BE2C (cell line): ENCODE data around the gene EIF5.

Experiments used
- DNase-seq: peaks from one replicate; pipeline ENCODE4 v3.0.0-alpha.2; 2020
- H3K27me3 ChIP-seq: fragments of 250-450 bp; sonication (Bioruptor Pico); 2 replicates; pipeline ENCODE4 v1.5.1; 2020; ENCODE audit warnings: mild to moderate bottlenecking
- H3K36me3 ChIP-seq: fragments of 250-450 bp; sonication (Bioruptor Pico); 2 replicates; pipeline ENCODE4 v1.5.1; 2020; ENCODE audit warnings: mild to moderate bottlenecking
- H3K4me1 ChIP-seq: fragments of 250-450 bp; sonication (Bioruptor Pico); 2 replicates; pipeline ENCODE4 v1.5.1; 2020
- H3K4me3 ChIP-seq: 2 replicates; pipeline ENCODE4 v1.5.1; 2011; ENCODE audit warnings: low read depth, low read length
- H3K9me3 ChIP-seq: fragments of 250-450 bp; sonication (Bioruptor Pico); 2 replicates; pipeline ENCODE4 v1.5.1; 2020
- CTCF ChIP-seq: IDR thresholded peaks from 2 replicates; pipeline ENCODE4 v1.5.1; 2012; ENCODE audit warnings: mild to moderate bottlenecking, low read depth, low read length

EIF5 gene

GRCh38 chr14:103337794-103338193 lies 3.8 kb downstream of the EIF5 start:
- Histone ChIP-seq H3K4me1 (no peaks in the 10 kb centered on the region), H3K9me3 (no peaks in the 10 kb centered on the region), H3K27me3 (no peaks in the 10 kb centered on the region), H3K4me3 (no peak overlapping the region), H3K36me3 (peaks cover 83% of the 10 kb centered on the region)
- TF ChIP-seq CTCF = no peak
- DNase-seq = no peak

DNA sequence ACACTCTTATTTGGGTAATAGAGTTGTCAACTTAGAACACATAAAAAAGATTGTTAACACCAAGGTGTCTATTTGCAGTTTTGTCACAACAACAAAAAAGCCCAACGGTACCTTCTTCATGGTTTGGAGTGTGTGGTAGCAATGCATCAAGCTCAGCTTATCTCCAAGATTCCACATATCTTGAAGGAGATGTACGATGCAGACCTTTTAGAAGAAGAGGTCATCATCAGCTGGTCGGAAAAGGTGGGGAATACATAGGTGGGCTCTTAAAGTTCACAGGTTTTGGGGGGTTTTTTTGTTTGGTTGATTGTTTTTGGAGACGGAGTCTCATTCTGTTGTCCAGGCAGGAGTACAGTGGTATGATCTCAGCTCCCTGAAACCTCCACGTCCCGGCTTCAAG lies 5.5 kb downstream of the EIF5 start:
- TF ChIP-seq CTCF = no peak
- no peak for DNase-seq
- Histone ChIP-seq H3K36me3 (peaks cover 99% of the 10 kb centered on the region), H3K9me3 (no peaks in the 10 kb centered on the region), H3K27me3 (no peaks in the 10 kb centered on the region), H3K4me3 (no peak overlapping the region), H3K4me1 (no peaks in the 10 kb centered on the region)

GRCh38 chr14:103340480-103341212 lies 6.6 kb downstream of the EIF5 start:
- no peak overlapping the region for H3K4me3 ChIP-seq
- no peaks in the 10 kb centered on the region for H3K9me3 ChIP-seq
- no peak for DNase-seq
- no peaks in the 10 kb centered on the region for H3K4me1 ChIP-seq
- TF ChIP-seq CTCF = no peak
- peaks cover 96% of the 10 kb centered on the region for H3K36me3 ChIP-seq
- no peaks in the 10 kb centered on the region for H3K27me3 ChIP-seq

DNA sequence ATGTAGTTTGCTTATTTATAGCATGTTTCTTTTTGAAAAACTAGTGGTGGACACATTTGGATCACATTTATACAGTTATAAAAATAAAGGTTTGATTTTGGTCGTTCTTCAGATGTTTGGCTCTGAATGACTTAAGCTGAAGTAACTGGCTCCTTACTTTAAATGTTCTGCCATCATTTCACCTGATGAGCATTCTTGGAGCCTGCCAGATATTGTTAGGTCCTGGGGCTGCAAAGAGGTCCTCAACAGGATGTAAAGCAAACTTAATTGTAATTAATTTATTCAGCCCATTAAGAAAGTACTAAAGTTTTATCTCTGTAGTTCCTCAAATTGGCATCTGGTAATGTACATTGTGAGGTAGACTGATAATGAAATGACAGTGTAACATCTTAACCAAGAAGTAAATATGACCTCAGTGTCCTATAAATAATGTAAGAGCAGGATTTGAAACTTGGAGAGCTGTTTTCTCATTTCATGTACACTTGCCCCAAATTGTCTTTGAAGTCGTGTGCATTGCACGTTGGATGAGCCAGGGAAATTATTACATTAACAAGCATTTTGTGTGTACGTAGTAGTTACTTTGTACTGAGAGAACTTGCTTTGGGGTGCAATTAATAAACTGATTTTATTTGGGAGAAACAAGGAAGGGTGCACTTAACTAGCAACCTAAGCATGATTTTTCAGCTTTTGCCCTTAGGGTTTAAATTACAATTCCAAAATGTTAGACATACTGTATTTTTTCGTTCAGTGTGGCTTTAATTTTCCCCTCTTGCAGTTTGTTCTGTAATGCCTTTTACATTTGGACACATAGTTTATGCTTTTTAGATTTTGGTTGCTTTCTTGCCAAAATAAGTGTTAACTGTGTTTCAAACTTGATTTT lies 7.5 kb downstream of the EIF5 start:
- Histone ChIP-seq H3K4me3 (no peak overlapping the region), H3K9me3 (no peaks in the 10 kb centered on the region), H3K27me3 (no peaks in the 10 kb centered on the region), H3K36me3 (peaks cover 88% of the 10 kb centered on the region), H3K4me1 (no peaks in the 10 kb centered on the region)
- DNase-seq = no peak
- no peak for TF ChIP-seq CTCF

- Histone ChIP-seq H3K4me3 (no peak overlapping the region), H3K9me3 (no peaks in the 10 kb centered on the region), H3K27me3 (no peaks in the 10 kb centered on the region), H3K4me1 (no peaks in the 10 kb centered on the region), H3K36me3 (peaks cover 70% of the 10 kb centered on the region)
- no peak for TF ChIP-seq CTCF
- no peak for DNase-seq
These were observed 9.3 kb downstream of the EIF5 start for GRCh38 chr14:103343164-103343879.
